GM18867 (cell line): ENCODE results near the gene BAK1.

ENCODE experiments used
- ATAC-seq: cut with Tn5 transposase; IDR thresholded peaks from one replicate; pipeline ENCODE4 v1.9.1; 2021; ENCODE audit warnings: mild to moderate bottlenecking, moderate library complexity; ENCODE audit not compliant: unreplicated experiment

Gene BAK1

DNA sequence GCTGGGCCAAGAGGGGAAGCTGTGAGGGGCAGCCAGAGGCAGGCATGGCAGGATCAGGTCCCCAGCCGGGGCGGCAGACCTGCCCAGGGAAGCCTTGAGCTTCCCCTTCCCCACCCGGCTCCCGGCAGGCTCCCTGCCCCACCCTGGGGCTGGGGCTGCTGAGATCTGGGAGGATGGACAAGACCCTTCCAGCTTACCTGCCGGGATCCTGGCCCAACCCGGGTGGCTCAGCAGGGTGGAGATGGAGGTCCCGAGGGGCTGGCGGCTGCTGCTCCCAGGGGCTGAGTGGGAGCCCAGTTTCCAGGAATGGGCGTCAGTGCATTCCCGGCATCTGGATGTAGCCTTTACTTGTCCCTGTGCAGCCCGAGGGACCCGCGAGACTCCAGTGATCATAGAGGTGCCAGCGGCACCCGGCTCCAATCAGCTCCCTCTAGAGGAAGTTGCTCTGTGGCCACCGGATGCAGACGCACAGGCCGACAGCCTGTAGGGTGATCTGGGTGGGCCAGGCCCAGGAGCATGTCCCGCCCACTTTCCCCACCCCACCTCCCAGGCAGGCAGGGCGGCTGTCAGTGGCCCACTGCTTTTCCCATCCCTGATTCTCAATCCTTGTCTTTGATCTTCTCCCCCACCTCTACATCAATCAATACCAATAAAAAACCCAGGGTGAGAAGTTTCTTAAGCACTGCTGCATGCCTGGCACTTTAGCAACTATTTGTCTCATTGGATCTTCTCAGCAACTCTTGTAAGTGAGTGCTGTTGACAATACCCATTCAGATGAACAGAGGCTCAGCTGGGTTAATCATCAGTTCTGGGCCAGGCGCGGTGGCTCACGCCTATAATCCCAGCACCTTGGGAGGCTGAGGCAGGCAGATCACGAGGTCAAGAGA, at the start of gene BAK1:
TSS of gene BAK1 (minus strand) at position 449 of the 887 bp plus-strand sequence. CDS start 2,672 bp downstream, outside the sequence.
- peak; percentile 90 for ATAC-seq

DNA sequence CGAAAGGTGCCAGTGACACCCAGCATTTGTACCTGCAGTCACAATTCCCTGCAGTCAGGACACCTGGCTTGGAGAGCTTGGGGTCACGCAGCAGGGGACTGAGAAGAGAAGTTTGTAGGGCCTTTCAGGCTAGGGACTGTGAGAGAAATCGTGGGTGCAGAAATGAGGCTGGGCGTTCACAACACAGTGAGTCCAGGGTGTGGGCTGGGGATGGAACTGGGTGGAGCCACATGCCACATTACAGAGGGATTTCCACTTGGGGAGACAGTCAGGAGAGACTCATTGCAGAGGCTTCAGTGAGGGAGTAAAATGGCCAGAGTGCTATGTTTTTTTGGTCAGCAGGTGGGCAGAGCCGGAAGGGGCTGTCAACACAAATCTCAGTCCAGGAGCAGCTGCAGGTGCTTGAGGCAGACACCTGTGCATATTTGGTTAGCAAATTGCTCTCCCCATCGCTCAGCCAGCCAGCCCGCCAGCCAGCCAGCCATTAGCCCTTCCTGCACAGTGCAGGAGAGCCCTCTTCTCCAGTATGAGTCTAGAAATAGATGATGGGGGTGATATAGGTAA, 48.4 kb upstream of the BAK1 start:
- ATAC-seq, result no peak

DNA sequence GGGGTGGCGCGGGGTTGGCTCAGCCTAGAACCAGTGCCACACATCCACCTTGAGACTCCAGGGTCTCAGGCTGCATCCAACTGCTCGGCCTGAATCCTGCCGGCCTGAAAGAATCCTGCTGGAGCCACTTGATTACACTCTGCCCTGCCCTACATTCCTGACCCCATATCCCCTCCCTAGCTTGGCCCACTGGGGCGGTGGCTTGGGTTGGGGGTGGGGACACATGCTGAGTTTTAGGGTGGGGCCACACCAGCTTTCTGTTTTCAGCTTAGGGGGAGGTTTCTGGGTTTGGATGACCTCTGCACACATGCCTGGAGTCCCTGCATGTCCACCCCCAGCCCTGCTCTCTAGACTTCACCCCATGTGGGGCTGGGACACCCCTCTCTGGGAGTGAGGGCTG, 47.8 kb upstream of the BAK1 start:
- no peak for ATAC-seq

DNA sequence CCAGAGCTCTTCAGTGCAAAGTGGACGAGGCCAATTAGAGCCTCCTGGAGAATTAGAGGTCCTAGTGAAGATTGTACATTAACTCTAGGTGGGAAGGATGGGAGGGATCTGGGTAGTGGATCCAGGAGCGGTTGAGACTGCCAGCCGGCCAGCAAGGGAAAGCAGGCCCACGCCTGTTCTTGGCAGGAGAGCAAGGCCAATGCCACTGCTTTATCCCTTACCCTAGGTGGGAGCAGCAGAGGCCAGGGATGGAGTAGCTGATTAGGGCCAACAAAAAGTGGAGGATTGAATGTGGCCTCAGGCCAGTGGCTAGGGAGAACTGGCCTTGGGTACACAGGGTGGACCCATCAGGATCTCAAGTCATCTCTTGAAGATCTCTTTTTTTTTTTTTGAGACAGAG, 44.8 kb upstream of the BAK1 start:
- no peak for ATAC-seq

DNA sequence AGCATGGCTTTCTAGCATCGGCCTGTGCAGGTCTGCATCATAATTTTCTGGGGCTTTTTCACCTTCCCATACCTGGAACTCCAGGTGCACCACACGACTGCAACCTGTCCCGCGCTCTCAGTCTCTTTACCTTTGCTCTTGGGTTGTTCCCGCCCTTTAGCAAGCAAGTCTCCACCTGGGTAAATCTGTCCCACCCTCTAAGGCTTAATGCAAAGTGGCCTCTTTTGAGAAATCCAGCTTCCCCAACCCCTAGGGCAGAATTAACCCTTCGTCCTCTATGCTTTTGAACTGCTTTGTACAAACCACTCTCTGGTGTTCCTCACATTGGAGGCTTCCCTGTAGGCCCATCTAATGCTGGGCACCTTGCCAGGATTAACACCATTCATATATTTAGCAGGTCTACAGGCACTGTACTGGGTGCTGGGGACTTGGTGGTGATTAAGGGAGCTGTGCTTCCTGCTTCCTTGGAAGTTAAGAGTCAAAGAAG, 43.9 kb upstream of the BAK1 start:
- ATAC-seq, result no peak

DNA sequence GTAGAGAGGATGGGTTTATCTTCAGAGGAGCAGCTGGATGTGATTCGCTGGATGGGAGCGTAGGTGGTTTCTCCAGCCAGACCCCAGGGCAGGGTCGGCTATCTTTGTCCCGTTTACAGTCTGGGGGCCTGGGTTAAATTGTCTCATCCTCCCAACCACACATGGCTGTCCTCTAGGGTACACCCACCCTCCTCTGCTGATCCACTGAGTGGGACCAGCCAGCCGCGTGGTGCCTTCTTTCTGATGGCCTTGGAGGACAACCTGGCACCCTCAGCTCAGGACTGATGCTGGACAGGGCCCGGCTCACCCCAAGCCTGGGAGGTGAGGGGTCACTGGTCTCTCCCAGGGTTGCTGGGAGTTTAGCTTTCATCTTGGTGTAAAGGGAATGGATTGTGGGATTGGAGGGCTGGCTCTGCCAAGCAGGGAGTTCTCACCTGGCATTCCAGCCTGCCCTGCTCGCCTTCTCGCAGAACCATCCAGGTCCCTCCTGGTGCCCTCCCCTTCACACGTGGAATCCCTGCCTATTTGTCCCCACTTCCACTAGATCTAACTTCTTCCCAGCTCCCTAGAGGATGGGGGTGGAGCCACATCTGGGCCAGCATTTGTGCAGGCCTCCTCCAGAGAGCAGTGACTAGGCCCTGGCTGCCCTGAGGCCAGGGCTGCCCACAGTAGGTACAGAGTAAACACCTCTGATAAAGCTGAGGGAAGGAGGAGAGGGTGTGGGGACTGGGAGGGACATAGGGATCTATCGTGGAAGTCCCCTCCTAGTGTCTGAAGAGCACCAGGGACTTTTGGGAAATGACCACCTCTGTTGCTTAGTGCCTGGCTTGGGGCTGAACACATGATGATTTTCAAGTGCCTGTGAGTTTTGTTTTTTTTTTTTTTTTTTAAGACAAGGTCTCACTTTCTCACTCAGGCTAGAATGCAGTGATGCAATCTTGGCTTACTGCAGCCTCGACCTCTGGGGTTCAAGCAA, 42.7 kb upstream of the BAK1 start:
- ATAC-seq, result no peak

DNA sequence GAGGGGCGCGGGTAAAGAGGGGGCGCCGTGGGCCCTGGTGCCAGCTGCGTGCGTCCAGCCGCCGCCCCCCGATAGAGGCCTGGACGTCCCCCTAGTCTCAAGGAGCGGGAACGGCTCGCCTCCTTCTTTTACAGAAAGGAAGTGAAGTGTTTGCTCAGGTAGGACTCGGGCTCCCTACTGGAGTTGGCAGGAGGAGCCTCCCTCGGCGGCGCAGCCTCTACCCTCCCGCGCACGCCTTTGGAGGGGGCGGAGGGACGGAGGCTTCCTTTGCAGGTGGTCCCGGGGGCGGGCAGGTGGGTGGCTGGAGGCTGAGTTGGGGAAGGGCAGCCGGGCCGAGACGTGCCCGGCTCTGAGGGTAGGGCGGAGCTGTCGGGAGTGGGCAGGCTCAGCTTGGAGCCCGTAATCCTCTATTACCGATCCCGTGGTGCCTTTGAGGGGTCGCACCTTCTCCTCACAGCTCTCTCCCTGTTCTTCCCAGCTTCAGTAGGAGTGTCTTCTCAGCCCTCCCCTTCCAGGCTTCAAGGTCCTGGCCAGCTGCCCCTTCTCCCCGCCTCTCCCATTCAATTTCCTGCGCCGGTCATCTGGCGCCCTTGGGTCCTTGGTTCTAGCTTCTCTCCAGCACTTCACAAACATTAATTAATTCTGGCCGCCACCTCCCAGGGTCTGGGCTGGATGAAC, 41.8 kb upstream of the BAK1 start:
- ATAC-seq, result peak; percentile 23

DNA sequence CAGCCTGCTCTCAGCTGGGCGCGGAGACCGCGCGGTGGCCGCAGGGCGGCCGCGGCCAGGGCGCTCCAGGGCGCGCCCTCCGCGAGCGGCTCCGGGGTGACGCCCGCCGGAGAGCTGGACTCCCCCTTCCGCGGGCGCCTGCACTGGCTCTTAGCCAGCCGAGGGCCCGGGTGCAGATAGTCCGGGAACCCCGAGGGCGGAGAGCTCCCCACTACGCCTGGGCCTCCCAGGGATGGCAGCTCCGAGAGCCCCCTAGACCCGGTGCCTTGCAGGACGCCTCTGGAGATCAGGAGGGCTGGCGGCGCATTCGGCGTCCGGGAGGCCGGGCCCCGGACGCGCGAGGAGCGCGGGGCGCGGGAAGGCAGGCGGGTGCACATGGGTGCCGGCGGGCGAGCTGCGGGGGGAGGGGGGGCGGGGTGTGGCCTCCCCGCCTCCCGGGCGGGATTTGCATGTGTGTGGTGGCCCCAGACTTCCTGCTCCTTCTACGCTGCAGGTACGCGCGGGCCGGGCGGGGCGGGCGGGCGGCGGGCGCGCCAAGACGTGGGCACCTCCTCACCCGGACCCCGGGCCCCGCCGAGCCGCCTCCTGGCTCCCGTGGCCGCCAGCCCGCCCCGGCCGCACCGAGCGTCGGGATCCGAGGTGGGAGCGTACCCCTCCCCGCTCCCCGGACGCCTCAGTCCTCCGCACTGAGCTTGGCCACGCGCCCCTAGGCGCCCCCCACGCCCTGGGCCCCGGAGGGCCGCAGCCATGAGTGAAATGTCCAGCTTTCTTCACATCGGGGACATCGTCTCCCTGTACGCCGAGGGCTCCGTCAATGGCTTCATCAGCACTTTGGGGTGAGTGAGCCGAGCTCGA, 41.0 kb upstream of the BAK1 start, which contains the start of gene ITPR3:
TSS of gene ITPR3 (plus strand) at position 467 of the 855 bp plus-strand sequence. CDS start at position 748, 281 bp downstream.
- ATAC-seq, result peak; percentile 75

DNA sequence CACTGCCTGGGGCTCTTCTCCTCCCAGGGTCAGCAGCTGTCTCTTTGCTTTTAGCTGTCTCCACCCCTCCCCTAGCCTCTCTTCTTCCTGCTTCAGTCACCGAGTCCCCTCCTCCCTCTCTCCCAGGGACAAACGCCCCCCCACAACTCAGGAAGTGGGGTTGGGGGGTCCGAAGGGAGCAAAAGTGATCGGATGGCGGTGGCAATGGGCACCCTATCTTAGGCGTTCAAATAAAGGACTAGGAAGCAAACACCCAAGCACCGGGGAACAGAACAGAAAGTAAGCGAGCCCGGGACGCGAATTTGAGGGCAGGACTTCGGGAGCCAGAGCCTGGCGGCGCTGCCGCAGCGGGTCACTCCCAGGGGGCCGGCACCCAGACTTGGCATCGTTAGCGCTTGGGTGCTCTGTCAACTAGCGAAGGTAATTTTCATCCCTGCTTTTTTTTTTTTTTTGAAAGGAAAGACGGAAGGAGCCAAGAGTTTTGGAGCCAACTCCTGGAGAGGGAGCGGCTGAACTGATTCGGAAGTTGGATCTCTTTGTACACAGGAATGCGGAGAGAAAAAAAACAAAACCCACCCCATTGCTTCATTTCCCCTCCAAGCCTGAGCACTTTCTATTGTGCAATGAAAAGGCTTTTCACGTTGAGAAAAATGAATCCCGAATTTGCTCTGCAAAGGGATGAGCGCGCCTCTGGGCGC, 40.2 kb upstream of the BAK1 start:
- ATAC-seq, result no peak

DNA sequence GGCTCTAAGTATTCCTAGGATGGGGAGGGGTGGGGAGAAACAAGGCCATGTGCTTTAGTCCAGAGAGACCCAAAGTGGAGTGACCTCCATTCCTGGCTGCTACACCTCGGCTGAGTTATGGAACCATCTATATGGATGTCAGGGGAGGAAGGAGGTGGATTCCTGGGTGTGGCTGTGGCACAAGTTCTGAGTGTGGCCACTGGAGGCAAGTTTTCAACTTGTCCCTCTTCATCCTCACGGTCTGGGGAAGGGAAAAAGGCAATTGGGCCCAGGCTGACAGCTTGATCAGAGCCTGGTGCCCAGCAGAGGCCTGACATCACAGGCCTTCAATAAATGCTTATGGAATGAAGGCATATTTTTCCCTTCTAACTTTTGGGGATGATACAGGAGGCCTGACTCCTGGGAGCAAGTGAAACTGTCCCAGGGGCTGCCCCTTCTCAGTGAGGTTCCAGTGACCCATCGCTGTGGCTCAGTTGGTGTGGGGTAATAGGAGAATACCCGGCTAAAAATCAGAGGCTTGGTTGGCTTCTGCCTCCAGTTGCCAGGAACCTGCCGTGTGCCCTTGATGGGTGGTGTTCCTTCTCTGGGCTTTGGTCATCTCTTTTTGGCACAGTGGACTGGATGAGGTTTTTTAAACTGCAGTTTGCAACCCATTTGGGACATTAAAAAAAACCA, 39.2 kb upstream of the BAK1 start:
- no peak for ATAC-seq

DNA sequence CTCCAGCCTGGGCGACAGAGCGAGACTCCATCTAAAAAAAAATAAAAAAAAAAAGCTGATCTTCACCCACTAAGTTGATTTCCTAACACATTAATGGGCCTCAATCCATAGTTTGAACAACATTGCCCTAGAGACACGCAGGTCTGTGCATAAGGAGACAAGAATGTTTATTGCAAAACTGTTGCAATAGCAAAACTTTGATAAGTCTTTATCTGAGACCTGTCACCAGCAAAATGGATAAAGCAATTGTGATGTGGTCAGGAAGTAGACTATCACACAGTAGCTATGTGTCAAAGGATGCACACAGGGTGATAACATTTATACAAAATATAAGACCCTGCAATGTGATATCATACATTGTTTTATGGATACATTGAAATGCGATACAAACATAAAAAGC, 36.8 kb upstream of the BAK1 start:
- ATAC-seq, result no peak

DNA sequence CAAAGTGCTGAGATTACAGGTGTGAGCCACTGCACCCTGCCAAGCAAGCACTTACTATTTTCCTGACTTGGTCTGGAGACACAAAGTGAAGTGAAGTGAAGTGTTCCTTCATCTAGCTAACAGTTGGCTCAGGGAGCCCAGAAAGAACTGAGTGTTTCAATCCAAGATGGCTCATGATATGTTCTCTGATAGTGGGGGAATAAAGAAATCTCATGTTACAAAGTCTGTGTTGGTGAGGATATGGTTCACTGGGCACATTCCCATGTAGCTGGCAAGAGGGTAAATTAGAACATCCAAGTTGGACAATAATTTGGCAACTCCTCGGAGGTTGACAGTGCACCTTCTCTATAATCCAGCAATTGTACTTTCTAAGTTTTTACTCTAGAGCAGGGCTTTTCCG, 36.0 kb upstream of the BAK1 start:
- ATAC-seq, result no peak

DNA sequence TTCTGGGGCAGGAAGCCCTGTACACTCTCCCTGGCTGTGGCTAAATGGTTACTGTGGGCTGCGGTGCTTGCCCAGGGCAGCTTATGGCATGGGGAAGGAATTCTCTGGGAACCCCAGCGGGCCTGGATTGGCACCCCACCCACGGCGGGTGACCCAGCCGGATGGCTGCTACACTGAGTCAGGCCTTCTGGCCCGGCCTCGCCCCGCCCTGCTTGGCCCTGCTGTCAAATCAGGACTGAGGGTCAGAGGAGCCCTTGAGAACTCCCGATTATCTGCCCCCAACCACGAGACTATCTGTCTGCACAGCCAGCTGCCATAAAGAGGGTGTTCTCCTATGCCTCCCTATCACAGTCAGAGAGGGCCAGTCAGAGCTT, 33.7 kb upstream of the BAK1 start:
- ATAC-seq, result no peak

DNA sequence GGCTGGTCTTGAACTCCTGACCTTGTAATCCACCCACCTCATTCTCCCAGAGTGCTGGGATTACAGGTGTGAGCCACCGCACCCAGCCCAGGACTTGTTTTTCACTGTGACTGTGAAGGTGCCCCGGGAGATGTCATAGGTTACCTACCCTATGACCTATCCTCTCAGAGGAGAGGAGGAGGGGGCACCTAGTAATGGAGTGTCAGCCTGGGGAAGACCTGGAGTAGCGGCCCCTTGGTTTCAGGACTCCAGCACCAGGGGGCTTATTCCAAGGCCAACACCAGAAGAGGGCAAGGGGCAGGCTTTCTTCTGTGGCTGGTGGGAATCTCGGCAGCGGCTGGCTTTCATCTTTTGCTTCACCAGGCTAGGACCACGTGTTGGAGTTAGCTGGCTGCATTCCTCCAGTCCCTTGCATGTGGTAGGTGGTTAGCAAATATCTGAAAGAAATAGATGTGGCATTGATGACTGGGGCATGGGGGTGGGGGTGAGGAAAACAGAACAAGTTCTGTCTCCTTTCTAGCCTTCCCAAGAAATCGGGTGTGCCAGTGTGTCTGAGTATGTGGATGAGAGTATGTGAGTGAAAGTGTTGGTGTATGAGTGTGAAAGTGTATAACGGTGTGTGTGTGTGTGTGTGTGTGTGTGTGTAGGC, 33.2 kb upstream of the BAK1 start:
- ATAC-seq, result no peak

DNA sequence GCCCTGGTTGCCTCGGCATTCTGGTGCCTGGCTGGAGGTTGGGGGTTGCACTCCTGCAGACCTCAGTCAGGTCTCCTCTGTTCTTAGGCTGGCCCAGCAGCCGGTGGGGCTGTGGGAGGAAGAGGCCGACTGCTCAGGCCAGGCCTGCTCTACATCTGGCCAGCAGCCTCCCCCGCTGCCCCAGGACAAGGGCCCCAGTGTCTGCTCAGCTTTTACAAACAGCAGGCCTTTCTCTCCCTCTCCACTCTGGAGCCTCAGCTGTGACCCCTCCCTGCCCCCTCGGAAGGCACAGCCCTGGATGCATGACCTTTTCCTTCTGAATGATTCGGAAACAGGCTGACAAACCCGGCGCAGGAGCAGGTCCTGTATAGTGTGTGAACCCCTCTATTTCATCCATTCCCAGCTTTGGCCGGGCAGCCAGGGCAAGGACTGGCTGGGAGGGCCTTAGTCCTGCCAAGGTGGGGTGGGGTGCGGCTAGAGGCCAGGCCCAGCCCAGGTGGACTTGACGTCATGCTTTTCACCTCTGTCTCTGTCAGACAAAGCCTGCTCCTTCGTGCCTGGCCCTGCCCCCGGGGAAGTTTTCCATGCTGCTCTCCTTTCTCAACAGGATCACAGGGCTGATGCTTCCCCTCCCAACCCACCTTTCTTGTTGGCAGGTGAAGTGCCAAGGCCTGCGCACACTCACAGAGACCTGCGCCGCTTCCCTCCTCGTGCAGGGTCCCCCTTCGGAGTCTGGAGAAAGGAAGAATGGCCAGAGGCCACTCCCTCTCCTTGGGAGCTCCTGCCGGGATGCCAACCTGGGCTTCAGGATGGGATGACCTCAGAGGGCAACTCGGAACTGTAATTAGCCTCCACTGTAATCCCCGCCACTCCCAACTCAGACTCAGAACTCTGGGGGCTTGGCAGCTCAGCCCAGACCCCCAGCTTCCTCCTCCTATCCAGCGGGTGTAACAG, 31.0 kb upstream of the BAK1 start:
- ATAC-seq, result no peak

DNA sequence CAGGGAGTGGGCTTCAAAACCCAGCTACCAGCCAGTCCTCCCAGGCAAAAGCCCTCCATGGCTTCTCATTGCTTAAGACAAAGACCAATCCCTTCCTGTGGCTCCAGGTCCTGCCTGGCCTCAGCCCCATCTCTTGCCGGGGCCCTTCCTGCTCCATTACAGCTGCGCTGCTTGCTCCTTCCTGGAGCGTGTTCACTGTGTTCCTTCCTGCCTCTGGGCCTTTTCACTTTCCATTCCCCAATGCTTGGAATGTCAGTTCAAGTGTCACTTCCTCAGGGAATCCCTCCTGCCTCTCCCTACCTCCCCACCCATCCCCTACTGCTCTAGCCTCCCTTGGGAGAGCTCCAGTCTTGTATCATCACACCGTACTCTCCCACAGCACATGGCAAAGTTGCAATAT, 30.0 kb upstream of the BAK1 start:
- no peak for ATAC-seq

DNA sequence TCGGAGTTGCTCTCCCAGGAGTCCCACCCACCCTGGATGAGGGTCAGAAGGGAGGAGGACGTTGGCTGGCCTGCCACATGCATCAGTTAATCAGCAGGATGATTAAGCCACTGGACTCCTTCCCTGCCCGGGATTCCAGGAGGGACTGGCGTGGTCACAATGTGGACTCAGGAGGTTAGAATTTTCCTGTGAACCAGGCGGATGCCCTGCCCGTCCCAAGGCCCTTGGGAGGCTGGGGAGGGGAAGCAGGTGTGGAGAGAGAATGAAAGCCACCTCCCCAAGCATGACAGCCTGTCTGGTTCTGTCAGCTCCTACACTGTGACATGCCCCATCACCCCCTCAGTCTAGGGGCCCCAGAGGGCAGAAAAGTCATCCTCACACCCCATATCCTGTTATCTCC, 29.5 kb upstream of the BAK1 start:
- no peak for ATAC-seq
